ENCODE data around the gene PLCL1.

PLCL1 gene

DNA sequence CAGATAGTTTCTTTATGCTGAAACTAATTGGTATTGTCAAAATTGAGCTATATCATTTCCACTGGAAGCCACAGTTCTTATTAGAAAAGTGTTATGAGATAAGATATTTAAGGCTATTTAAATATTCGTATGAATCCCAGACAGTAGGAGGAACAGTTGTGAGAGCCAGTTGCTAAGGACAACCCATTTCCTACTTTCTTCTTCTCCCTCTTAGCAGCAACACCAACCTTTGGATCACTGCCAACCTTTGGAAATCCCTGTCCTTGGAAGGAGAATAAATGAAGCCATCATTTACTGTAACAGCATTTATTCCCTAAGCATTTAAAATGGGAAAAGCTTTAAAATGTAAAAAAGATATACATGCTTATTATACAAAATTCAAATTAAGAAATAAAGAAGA is 85.8 kb downstream of the PLCL1 start:
- no peak for DNase-seq

DNA sequence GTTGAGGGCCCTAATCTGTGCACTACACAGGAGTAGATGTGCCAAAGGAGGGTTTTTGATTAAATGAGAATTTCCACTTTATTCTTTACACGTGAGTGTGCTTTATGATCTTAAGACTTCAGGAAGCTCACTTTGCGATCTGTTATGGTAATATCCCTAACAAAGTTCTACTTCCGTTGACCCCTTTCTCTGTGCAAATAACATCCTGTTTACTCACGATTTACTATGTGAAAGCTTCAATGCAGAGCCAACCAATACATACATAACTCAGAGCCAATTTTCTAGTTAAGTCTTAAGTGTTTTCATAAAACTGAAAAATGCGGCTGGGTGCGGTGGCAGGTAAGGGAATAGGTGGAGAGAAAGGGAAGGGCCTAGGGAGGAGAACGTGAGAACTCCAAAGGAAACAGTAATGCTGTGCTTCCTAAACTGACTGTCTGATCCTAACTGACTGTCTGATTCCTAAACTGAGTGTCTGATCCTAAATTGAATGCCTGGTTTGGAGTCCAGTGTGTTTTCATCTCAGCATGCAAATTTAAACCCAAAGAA is 87.6 kb downstream of the PLCL1 start:
- DNase-seq, result no peak

DNA sequence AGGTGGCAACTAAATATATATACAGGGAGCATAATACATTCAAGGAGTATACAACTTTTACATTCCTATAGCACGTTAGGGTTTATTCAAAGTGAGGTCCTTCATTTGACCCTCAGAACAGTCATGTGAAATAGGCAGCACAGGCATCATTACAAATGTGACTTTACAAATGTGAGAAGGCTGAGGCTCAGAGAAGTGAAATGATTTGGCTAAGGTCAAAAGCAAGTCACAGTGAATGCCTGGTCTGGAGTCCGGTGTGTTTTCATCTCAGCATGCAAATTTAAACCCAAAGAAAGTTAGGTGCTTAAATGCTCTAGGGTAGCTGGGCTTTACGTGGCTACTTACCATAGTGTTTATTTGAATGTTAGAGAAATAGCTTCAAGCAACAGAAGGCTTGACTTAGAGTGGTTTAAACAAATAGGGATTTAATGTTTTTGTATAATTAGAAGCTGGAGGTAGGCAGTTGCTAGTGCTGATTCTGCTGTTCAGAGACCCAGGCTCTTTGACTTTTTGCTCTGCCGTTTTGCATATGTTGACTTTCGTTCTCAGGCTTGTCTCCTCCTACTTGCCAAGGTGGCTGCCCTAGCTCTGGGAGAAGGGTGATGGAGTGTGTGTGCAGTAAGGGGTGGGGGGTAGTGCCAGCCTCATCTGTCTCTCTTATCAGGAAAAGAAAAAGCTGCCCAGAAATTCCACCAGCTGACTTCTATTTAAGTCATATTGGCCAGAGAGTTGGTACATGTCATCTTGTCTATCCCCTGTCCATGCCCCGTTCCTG is 89.2 kb downstream of the PLCL1 start:
- DNase-seq, result no peak

DNA sequence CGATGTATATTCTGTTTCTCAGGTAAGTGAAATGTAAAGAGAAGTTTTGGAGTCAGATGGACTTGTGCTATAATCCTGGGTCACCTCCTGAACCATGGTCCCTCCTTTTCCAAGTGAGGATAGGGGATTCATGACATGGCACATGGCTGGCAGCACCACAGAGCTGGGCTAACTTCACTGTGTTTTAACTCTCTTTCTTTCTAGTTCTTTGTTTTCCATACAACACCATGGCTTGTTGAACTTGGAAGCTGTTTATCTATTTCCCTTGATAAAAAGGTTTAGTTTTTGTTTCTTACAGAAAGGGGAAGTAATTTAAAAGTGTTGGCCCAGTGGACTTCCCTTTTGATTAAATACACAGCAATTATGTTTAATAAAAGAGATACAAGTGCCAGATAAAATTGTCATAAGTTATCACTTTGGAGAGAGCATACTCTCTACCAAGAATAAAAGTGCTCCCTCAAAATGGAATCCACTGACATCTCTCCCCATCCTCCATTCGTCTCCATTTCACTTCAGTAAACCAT is 90.4 kb downstream of the PLCL1 start:
- DNase-seq, result no peak

DNA sequence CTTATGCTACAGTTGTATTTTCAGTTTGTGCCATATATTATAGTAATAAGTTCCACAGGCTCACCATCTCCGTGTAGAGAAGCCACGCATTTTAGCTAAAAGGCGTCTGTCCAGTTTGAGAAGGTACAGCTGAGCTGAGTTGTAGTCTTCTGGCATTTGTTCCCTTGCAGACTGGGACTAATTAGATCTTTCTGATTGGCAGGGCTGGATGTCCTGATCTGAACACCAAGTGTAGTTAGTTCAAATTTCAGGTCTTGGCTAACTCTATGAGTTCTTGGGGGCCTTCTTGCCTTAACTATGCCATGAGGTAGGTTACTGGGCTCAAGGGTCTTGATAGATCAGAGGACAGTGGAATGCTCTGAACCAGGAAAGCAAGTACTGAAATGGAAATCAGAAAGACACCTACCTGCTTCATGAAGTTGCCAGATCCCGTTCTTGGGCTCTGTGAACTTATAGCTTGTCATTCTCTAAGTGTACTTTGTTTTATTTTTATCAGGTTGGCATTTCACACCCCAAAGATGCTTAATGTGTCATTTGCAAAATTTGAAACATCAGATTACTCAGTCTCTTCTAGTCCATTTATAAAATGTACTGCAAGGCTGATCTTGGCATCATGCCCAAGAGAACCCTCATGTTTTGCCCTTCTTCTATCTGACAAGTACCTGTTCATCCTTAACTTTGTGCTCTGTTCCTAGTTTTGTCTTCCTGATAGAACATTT is 93.7 kb downstream of the PLCL1 start:
- no peak for DNase-seq

DNA sequence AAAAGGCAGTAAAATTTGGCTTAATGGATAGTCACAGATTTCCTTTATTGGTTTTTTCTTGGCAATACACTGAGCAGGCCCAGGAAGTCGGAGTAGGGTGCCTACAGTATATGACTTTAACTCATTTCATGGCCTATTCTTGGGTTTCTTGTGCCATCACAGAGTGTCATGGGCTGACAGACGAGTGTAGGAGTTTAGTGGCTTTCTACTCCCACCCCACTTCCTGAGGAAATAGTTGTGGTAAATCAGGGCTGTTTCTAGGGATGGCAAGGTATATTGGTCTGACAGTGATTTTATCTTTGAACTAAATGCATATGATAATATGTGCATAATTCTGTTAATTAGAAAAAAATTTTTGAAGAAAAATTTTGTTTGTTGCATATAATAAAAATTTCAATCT is 100.1 kb downstream of the PLCL1 start:
- DNase-seq, result no peak

DNA sequence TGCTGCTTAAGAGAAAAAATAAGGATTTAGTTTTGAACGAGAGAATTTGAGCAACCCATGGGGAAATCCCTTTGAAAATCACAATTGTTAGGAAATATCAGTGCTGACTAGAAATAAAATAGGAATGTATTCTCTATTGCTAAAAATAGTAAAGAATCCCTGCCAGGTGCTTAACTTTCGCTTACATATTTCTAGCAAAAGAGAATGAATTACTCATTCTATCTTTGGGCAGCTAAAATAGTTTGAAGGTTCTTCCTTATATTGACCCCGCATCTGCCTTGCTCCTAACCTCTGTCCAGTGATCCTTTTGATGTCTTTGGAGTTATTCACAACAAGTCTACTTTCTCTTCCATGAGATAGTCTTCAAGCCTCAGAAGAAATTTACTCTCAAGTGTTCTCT is 103.8 kb downstream of the PLCL1 start:
- no peak for DNase-seq

DNA sequence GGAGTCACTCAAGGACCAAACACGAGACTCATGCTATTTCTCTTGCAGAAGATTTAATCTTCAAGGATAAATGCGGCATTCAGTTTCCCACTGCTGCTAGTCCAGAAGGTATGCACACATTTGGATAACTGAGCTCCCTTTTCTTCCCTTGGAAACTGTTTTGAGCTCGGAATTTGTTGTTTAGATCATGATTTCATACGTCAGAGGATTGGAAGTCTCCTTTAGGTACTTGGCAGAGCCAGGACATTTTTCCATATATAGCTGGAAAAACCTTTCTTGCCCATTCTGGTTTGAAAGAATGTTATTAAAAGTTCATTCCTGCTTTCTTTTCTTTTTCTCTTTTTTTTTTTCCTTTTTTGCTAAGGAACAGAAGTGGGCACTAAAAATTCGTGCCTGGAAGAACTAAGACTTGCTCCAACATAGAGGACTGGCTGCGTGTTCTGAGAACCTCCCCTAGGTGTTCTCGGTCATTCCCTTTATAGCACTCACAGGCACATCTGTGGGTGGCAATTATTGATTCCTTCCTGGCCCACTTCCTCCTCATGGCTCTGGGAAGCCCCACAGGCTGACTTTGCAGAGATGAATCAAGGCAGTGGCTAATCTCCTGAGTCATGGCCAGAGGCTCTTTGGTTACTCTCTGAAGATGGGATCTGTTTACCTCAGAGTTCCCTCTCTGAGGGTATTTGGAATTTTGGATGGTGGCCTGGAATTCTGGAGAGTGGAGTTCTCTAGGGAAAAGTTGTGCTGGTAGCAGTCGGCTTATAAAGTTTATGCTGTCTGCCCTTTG is 104.8 kb downstream of the PLCL1 start:
- DNase-seq, result no peak

DNA sequence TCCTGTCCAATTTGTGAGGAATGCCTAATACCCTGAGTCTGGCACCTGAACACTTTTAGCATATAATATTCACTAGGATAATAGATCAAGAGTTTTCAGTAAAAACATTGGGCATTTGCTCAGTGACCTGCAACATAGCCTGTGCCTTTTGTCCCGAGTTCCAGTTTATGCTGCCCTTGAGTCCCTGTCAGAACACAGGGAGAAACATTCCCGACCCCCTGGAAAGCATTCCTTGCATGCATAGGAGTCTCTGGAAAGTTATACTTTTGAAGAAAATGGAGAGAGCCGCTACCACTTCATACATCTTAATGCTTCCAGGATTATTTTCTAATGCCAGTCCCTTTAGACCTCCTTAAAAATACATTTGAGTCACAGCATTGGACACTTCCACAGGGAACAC is 107.3 kb downstream of the PLCL1 start:
- DNase-seq, result no peak

DNA sequence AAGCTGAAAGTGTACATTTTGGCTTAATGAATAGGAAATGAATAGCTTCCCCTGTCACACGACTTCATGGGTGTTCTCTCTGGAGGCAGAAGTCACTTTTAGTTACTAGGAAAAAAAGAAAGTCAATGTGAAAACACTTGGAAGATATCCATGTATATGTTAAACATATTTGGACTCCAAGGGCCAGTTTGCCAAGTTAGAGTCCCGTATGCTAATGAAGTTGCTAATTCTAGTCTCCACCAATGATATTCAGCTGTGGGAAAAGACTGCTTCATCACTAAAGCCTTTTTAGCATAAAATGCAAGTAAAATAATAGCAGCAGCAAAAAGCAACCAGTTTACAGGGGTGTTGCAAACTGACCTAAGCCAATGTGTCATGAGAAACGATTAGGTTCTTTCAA is 108.7 kb downstream of the PLCL1 start:
- no peak for DNase-seq

DNA sequence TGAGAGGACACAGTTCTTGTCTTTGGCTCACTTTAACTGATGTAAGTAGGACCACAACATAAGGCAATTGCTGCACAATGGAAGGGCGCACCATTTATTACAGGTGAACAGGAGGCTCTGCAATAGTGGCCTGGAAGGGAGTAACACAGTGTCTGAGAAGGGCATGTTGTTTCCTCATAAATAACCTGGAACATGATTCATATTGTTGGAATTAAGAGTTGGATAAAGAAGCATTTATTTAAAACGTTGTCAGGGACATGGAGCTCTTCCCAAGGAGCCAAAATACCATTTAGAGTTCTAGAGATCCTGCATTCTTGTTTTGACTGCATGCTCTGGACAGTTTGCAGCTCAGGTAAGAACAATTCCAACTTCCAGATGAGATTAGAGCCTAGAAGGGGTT is 110.4 kb downstream of the PLCL1 start:
- no peak for DNase-seq

DNA sequence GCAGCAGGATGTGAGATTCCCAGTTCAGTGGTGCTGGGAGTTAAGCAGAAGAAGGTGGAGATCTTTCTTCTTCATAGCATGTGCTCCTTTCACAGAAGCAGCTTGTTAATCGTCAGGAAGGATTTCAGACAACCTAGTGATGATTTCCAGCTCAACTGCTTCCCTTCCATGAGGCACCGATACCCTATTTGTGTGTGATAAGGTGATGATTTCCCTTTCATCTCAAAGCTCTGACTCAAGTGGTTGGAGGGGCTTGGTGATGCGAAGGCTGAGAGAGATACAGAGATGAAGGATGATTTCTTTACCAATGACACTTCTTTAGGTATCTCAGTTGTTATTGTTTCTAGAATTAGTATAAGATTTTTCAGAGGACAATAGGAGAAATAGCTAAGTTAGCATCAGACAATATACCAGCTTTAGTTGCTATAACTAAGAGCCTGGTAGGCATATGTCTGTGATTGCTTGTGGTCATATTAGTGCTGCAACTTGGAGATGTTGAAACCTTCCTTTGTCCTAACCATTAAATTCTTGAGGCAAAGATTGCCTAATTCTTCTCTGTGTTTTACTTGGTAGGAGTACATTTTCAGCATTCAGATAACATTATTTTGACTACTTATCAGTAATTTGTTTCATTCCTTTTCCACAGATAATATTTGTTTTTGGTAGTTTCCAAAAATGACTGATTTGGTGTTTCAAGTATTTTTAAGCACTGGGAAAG is 111.3 kb downstream of the PLCL1 start:
- no peak for DNase-seq

DNA sequence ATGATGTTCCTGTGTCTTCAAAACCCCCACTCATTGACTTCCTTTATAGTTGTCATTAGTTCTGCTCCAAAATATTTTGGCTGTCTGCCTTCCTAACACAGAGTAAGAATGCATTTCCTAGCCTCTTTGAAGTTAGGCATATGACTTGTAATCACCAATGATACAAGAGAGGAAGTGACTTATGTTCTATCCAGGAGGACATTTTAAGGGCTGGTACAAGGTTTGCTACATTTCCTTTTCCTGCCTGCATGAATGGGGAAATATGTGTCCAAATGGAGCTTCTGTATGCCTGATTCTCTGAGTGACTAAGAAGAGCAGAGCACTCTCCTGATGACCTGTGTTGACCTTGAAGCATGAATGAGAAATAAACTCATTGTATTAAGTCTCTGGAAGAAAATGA is 115.1 kb downstream of the PLCL1 start:
- no peak for DNase-seq

DNA sequence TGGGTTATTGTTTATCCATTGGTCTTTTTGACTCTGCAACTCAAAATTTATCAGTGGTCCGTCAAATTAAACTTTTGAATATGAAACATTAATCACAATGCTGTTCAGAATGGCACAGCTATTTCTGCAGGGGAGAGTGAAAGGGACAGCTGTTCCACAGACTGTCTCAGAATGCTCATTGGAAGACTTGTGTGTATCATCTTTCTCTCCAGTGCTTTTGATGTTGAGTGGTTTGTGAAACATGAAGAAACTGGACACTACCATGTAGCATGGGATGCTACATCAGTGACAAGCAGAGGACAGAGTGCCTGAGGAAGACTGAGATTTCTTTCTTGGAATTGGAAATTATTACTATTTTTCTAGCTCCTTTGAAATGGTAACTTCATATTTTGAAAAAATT is 115.7 kb downstream of the PLCL1 start:
- no peak for DNase-seq

DNA sequence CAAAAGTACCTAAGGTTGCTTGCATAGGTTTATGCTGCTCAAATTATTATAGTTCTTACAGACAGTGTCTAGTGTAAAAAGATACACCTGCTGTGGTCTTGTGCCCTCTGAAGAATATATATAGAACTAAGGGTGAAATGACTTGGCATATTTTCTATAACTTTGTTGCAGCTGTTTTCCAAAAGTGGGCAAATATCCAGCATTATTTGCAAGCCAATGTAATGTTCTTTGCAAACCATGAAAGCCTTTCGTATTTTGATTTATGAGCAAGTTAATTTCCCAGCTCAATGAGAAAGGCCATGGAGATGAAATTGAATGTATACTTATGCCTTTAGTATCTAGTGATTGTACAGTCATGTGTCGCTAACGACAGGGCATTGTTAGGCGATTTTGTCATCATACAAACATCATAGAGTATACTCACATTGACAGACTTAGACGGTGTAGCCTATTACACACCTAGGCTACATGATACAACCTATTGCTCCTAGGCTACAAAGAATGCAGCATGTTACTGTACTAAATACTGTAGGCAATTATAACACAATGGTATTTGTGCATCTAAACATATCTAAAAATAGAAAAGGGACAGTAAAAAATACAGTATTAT is 116.3 kb downstream of the PLCL1 start:
- no peak for DNase-seq

DNA sequence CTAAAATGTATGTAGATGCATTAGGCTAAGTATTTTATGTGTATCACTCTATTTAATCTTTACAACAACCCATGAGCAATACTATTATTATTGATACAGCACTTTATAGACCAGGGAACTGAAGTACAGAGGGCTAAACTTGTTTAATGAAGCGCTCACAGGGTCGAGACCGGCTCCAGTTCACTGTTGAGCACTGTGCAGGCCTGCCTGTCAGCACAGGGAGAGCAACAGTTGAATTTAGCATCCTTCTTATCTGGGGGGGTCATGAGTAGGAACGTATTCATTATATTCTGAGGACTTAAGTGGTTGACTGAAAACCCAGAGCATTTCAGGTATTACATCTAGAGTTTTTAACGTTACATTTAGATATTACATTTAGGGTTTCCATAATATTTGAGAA is 120.1 kb downstream of the PLCL1 start:
- DNase-seq, result no peak

DNA sequence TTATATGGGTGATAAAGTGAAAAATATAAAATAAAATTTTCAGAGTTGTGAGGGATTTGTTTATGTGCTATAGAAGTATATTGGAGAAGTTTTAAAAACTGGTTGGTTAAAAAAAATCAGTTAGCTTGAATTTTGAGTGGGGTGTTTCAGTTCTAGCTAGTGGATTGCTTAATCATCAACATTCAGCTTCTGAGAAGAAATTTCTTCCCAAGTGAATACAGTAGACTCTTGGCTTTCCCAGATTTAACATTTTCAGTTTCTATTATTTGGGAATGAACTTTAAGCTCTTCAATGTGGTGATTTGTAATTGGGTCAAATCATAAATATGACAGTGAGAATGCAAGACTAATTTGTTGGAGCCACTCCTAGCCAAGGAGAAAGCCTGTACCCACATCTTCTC is 120.8 kb downstream of the PLCL1 start:
- DNase-seq, result no peak

DNA sequence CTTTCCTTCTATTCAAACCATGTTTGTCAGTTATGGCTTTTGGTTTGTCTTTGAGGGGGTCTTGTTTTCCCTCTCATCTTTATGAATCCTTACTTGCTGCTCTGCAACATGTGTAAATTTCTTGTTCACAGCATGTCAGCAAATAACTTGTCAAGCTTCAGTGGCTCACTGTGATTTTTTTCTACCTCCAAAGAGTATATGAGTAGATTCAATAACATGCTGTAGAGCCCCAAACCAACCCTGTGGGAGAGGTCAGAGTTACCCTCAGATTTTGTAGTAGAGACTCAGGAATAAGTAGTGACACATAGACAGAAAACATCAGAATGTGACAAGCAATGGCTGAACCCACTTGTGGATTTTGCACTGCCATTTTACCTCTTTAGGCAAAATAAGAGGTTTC is 121.6 kb downstream of the PLCL1 start:
- DNase-seq, result no peak

DNA sequence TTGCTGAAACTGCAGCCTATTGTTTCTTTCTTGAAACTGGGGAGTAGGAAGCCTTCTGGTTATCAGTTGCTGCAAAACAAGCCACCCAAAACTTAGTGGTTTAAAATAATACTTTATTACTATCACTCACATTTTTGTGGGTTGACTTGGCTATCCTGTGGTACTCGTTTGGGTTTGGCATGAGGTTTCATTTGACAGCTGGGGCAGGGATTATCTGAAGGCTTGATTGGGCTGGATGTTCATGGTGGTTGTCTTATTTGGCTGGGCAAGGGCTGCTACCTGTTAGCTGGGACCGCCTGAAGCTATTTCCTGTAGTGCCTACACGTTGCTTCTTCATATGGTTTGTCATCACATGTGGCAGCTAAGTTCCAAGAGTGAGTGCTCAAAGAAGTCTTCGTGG is 122.3 kb downstream of the PLCL1 start:
- DNase-seq, result no peak

DNA sequence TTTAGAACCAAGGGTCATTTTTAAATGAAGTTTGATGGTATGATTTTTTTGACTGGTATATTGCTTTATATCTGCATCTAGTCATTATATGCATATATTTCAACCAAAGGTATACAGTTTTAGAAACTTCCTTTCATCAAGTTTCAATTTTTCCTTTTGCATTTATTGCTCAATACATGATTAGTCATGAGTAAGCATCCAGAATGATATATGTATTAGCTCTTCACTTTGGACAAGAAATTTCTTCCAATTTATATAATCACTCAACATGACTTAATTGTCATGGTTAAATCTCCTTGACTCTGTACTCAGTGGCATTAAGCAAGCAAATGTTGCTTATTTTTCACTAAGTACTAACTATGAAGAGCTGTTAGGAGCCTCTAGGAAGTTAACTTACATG is 123.6 kb downstream of the PLCL1 start:
- DNase-seq, result no peak

DNA sequence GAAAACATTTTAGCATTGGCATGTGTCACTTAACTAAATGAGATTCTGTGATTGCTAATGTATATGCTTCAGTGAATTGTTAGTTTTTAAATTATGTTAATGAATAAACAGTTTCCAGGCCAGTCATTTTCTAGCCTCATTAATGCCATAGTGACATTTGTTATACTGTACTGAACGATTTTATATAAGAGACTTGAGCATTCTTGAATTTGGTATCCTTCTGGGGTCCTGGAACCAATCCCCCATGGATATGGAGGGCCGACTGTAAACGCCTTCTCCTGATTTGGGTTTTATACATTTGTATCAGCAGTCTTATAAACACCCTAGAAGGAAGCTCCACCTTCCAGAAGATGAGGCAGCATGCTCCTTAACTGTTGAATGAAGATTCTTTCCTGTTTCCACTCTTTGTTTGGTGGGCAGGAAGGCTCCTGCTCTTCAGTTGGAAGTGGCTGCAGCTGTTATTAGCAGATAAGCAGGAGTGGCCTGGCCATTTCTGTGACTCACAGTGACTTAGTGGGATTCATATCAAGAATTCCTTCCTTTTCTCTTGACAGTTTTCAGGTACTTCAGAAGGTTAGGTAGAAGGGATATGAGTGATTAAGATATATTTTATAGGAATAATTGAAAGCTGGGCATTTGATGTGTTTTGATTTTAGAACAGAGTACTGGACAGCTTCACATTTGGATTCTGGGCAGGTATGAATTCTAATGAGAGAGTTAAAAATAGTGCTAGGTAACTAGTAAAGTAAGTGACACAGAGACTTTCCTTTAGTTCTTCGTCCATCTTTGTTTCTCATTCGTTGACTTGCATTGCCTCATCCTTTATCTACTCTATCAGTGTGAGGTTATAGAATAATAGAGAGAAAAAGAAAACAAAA is 124.9 kb downstream of the PLCL1 start:
- no peak for DNase-seq
